IMR-90 (cell line): ENCODE results near the gene SGMS1. TPM values are rescaled to one million over a fixed set of nuclear protein-coding genes. Genes with fewer than 3 reads are reported as not detected.

Source experiments
- ATAC-seq: fragments of 200-7000 bp; cut with Tn5 transposase; 2 replicates; pipeline ENCODE4 v1.9.1; 2020; ENCODE audit warnings: low read depth, mild to moderate bottlenecking, moderate library complexity
- BruUV-seq: library from RNA; stranded (reverse); fragments of 400-500 nt; replicated peaks from 2 replicates; lab custom pipeline; 2021; lab: Mats Ljungman, UMichigan
- CTCF ChIA-PET: fragments of 300-600 bp; formaldehyde crosslinking; extraction: SDS; loops from one replicate; lab custom pipeline; 2021; ENCODE audit warnings: antibody characterized with exemption; lab: Yijun Ruan, JAX
- POLR2A ChIA-PET: fragments of 300-600 bp; sonication (Branson Sonifier 250); formaldehyde crosslinking; loops from one replicate; lab custom pipeline; 2022; ENCODE audit warnings: antibody characterized with exemption; ENCODE audit not compliant: unreplicated experiment; lab: Charles Lee
- DNase-seq: peaks from one replicate; pipeline ENCODE4 v3.0.0; 2013
- H2AFZ ChIP-seq: replicated peaks from 2 replicates; pipeline ENCODE3; 2013; ENCODE audit warnings: low read length, mild to moderate bottlenecking; ENCODE audit not compliant: poor library complexity
- H2AK5ac ChIP-seq: 2 replicates; pipeline ENCODE4 v1.6.1; 2013; ENCODE audit warnings: low read depth, low read length, inconsistent platforms
- H2AK9ac ChIP-seq: replicated peaks from 2 replicates; pipeline ENCODE3; 2013; ENCODE audit warnings: mild to moderate bottlenecking, low read depth, low read length, moderate library complexity; ENCODE audit not compliant: poor library complexity
- H2BK120ac ChIP-seq: 2 replicates; pipeline ENCODE4 v1.6.1; 2013; ENCODE audit warnings: low read depth, low read length, inconsistent platforms
- H2BK15ac ChIP-seq: 3 replicates; pipeline ENCODE4 v1.6.1; 2013; ENCODE audit warnings: low read depth, low read length, inconsistent platforms
- H2BK20ac ChIP-seq: 2 replicates; pipeline ENCODE4 v1.6.1; 2013; ENCODE audit warnings: low read depth, mild to moderate bottlenecking, inconsistent platforms, low read length, moderate library complexity
- H2BK5ac ChIP-seq: 2 replicates; pipeline ENCODE4 v1.6.1; 2013; ENCODE audit warnings: mild to moderate bottlenecking, low read depth, low read length, inconsistent platforms; ENCODE audit not compliant: poor library complexity, severe bottlenecking
- H3K14ac ChIP-seq: replicated peaks from 2 replicates; pipeline ENCODE4 v1.6.1; 2013; ENCODE audit warnings: low read depth, low read length, inconsistent platforms
- H3K18ac ChIP-seq: 2 replicates; pipeline ENCODE4 v1.6.1; 2013; ENCODE audit warnings: low read depth, low read length, control low read depth
- H3K23ac ChIP-seq: 2 replicates; pipeline ENCODE4 v1.6.1; 2013; ENCODE audit warnings: low read depth, low read length, inconsistent platforms
- H3K27ac ChIP-seq: 2 replicates; pipeline ENCODE4 v1.5.1; 2013; ENCODE audit warnings: mild to moderate bottlenecking, control low read depth, low read length; ENCODE audit not compliant: insufficient read depth
- H3K27me3 ChIP-seq: 2 replicates; pipeline ENCODE4 v1.6.1; 2013; ENCODE audit warnings: low read length; ENCODE audit not compliant: control insufficient read depth, insufficient read depth
- H3K36me3 ChIP-seq: 2 replicates; pipeline ENCODE4 v1.6.1; 2013; ENCODE audit warnings: low read length, mixed read lengths; ENCODE audit not compliant: control insufficient read depth, insufficient read depth
- H3K4ac ChIP-seq: 2 replicates; pipeline ENCODE4 v1.6.1; 2013; ENCODE audit warnings: low read depth, low read length, inconsistent platforms
- H3K4me1 ChIP-seq: 2 replicates; pipeline ENCODE4 v1.6.1; 2013; ENCODE audit warnings: low read length, mixed read lengths; ENCODE audit not compliant: control insufficient read depth, insufficient read depth
- H3K4me2 ChIP-seq: 2 replicates; pipeline ENCODE4 v1.6.1; 2013; ENCODE audit warnings: low read depth, mild to moderate bottlenecking, control low read depth, low read length, moderate library complexity
- H3K4me3 ChIP-seq: 2 replicates; pipeline ENCODE4 v1.5.1; 2013; ENCODE audit warnings: low read depth, mild to moderate bottlenecking, control low read depth, low read length, moderate library complexity; ENCODE audit not compliant: insufficient read depth
- H3K56ac ChIP-seq: 2 replicates; pipeline ENCODE4 v1.6.1; 2013; ENCODE audit warnings: low read length, inconsistent platforms; ENCODE audit not compliant: insufficient read depth; ENCODE audit errors: extremely low read depth
- H3K79me1 ChIP-seq, 2 experiments: 2 replicates each; pipeline ENCODE4 v1.6.1; 2013; ENCODE audit warnings: low read length in 2 of 2, inconsistent platforms in 1 of 2, low read depth in 1 of 2
- H3K9ac ChIP-seq: 2 replicates; pipeline ENCODE4 v1.6.1; 2013; ENCODE audit warnings: low read depth, low read length, control low read depth
- H3K9me1 ChIP-seq: 2 replicates; pipeline ENCODE4 v1.6.1; 2013; ENCODE audit warnings: low read length, inconsistent platforms; ENCODE audit not compliant: insufficient read depth
- H3K9me3 ChIP-seq: 2 replicates; pipeline ENCODE4 v1.6.1; 2013; ENCODE audit warnings: low read length; ENCODE audit not compliant: control insufficient read depth, insufficient read depth
- H4K20me1 ChIP-seq: 2 replicates; pipeline ENCODE4 v1.6.1; 2013; ENCODE audit warnings: low read length, inconsistent platforms; ENCODE audit not compliant: insufficient read depth
- H4K5ac ChIP-seq: 2 replicates; pipeline ENCODE4 v1.6.1; 2013; ENCODE audit warnings: mild to moderate bottlenecking, low read depth, low read length, control low read depth
- H4K8ac ChIP-seq, 2 experiments: 2 replicates each; pipeline ENCODE4 v1.6.1; 2013; ENCODE audit warnings: low read depth in 2 of 2, low read length in 2 of 2, control low read depth in 1 of 2, inconsistent platforms in 1 of 2
- H4K91ac ChIP-seq: 2 replicates; pipeline ENCODE4 v1.6.1; 2013; ENCODE audit warnings: low read depth, low read length, inconsistent platforms; ENCODE audit not compliant: insufficient read depth
- BHLHE40 ChIP-seq: fragments of 150-350 bp; IDR thresholded peaks from 2 replicates; pipeline ENCODE4 v1.6.1; 2016; ENCODE audit warnings: mild to moderate bottlenecking, low read depth, low read length
- CEBPB ChIP-seq: IDR thresholded peaks from 2 replicates; pipeline ENCODE4 v1.6.1; 2012; ENCODE audit warnings: low read depth, low read length, improper control_type of control experiment
- CHD1 ChIP-seq: IDR thresholded peaks from 2 replicates; pipeline ENCODE4 v1.6.1; 2012; ENCODE audit warnings: low read depth, low read length, improper control_type of control experiment
- FOS ChIP-seq: fragments of 150-350 bp; IDR thresholded peaks from 2 replicates; pipeline ENCODE4 v1.6.1; 2016; ENCODE audit warnings: low read depth, low read length
- MAFK ChIP-seq: IDR thresholded peaks from 2 replicates; pipeline ENCODE4 v1.6.1; 2012; ENCODE audit warnings: low read depth, low read length, improper control_type of control experiment
- MAZ ChIP-seq: IDR thresholded peaks from 2 replicates; pipeline ENCODE4 v1.6.1; 2012; ENCODE audit warnings: low read depth, mild to moderate bottlenecking, low read length, improper control_type of control experiment, moderate library complexity, borderline replicate concordance
- MXI1 ChIP-seq: IDR thresholded peaks from 2 replicates; pipeline ENCODE4 v1.6.1; 2012; ENCODE audit warnings: low read depth, mild to moderate bottlenecking, low read length, moderate library complexity, borderline replicate concordance
- NFE2L2 ChIP-seq: fragments of 150-350 bp; IDR thresholded peaks from 2 replicates; pipeline ENCODE4 v1.6.1; 2016; ENCODE audit warnings: low read depth, mild to moderate bottlenecking, low read length
- POLR2A ChIP-seq: IDR thresholded peaks from 2 replicates; pipeline ENCODE4 v1.6.1; 2012; ENCODE audit warnings: mild to moderate bottlenecking, low read depth, low read length
- RAD21 ChIP-seq: IDR thresholded peaks from 2 replicates; pipeline ENCODE4 v1.6.1; 2012; ENCODE audit warnings: low read length, improper control_type of control experiment
- RCOR1 ChIP-seq: IDR thresholded peaks from 2 replicates; pipeline ENCODE4 v1.6.1; 2012; ENCODE audit warnings: mild to moderate bottlenecking, low read length, improper control_type of control experiment; ENCODE audit not compliant: insufficient replicate concordance
- RFX5 ChIP-seq: IDR thresholded peaks from 2 replicates; pipeline ENCODE4 v1.8.0; 2012; ENCODE audit warnings: low read depth, mild to moderate bottlenecking, low read length, moderate library complexity
- SMC3 ChIP-seq: fragments of 150-350 bp; IDR thresholded peaks from 2 replicates; pipeline ENCODE4 v1.6.1; 2016; ENCODE audit warnings: low read depth, mild to moderate bottlenecking, antibody characterized with exemption, low read length, moderate library complexity
- WGBS, 2 experiments: methylation state at CpG; one replicate each; pipeline versions ENCODE4 v1.1.5 to v1.1.7; 2013; ENCODE audit warnings: missing lambda C conversion rate in 2 of 2; ENCODE audit not compliant: insufficient read length in 1 of 2; ENCODE audit errors: extremely low coverage in 2 of 2; 5-methylcytosine and 5-hydroxymethylcytosine counted together
- dilution Hi-C: fragments of 300-500 bp; cut with HindIII; formaldehyde crosslinking; loops from one replicate; pipeline ENCODE4 v1.14.3; 2018; ENCODE audit warnings: low sequenced_read_pairs; ENCODE audit not compliant: unreplicated experiment
- in situ Hi-C: fragments of 300-500 bp; cut with MboI; formaldehyde crosslinking; loops from 3 replicates; pipeline ENCODE4 v1.14.3; 2019; ENCODE audit warnings: low sequenced_read_pairs, inconsistent platforms, mixed read lengths
- intact Hi-C: fragments of 100-400 bp; cut with micrococcal nuclease; formaldehyde crosslinking; loops from 2 replicates; pipeline ENCODE4 v1.10.0; 2022
- polyA plus RNA-seq, 3 experiments: library from polyadenylated mRNA; depleted of rRNA; stranded (reverse); fragments of >200 nt; gene quantifications; 2 replicates each; pipeline ENCODE4 v1.2.3, GENCODE V29; 2012; ENCODE audit warnings: low replicate concordance in 1 of 3
- total RNA-seq: library from RNA; depleted of rRNA; stranded (reverse); fragments of >200 nt; gene quantifications from 2 replicates; pipeline ENCODE4 v1.2.3, GENCODE V29; 2012
- TF ChIP-seq, protein P1 (sequence below): conservative IDR thresholded peaks from 2 replicates; pipeline ENCODE4 v1.5.1; 2012; ENCODE audit warnings: mild to moderate bottlenecking, low read depth, low read length, improper control_type of control experiment
- TF ChIP-seq, protein P2 (sequence below): fragments of 150-350 bp; IDR thresholded peaks from 2 replicates; pipeline ENCODE4 v1.6.1; 2016; ENCODE audit warnings: low read depth, mild to moderate bottlenecking, low read length, moderate library complexity, borderline replicate concordance
- TF ChIP-seq, protein P3 (sequence below): fragments of 150-350 bp; IDR thresholded peaks from 2 replicates; pipeline ENCODE4 v1.6.1; 2017; ENCODE audit warnings: mild to moderate bottlenecking, antibody characterized with exemption, low read length, low read depth

The SGMS1 gene
- total and polyA plus RNA-seq, 2 of the 4 experiments (the other 2 are of a cell fraction) = 9.8 to 30.8 TPM

DNA sequence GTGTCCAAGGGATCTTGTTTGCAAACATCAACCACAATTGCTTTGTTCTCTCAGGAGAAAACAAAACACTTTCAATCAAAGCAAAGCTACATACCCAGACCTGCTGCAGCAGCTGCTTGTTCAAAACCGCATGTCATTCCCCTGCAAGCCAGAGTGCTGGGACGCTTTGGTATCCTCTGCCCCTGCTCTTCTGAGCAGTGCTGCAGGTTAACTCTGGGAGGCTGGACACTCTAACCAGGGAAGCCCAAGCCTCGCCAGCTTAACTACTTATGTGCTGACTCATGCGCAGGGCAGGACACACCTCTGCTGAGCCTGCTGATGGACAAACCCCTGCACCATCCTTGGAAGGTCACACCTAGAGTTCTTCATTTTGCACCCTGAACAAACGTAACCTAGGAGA is 344.3 kb downstream of the SGMS1 start:
- no peak overlapping the region for H2BK20ac ChIP-seq
- intact Hi-C loops = no loop called here
- H3K27me3 ChIP-seq = peaks cover 34% of the 10 kb centered on the region
- in situ Hi-C loops = no loop called here
- H3K9me3 ChIP-seq = no peaks in the 10 kb centered on the region
- no peak overlapping the region for H2BK15ac ChIP-seq
- BruUV-seq = no TSS peak
- H3K4me1 ChIP-seq = no peaks in the 10 kb centered on the region
- no peak overlapping the region for H3K14ac ChIP-seq
- no peak overlapping the region for H4K5ac ChIP-seq
- H3K23ac ChIP-seq = no peak overlapping the region
- no peak overlapping the region for H2BK120ac ChIP-seq
- H3K9me1 ChIP-seq = no peaks in the 10 kb centered on the region
- no peak overlapping the region for H3K27ac ChIP-seq
- H3K4ac ChIP-seq = no peak overlapping the region
- dilution Hi-C loops = no loop called here
- H3K56ac ChIP-seq = no peak overlapping the region
- no peak overlapping the region for H2AK9ac ChIP-seq
- CTCF ChIA-PET = no interaction called here
- DNase-seq (no peak), ATAC-seq (0 out of 2 replicates have a peak, but pooled peaks have one; percentile 35)
- no peaks in the 10 kb centered on the region for H3K36me3 ChIP-seq
- no peak overlapping the region for H2AFZ ChIP-seq
- no peak overlapping the region for H3K18ac ChIP-seq
- TF ChIP-seq NFE2L2 (no peak), CHD1 (no peak), CEBPB (no peak), MAZ (no peak), RCOR1 (no peak), MAFK (no peak), RAD21 (no peak), POLR2A (no peak), MXI1 (no peak), SMC3 (no peak), RFX5 (no peak), FOS (no peak), BHLHE40 (no peak)
- TF ChIP-seq, protein P1, sequence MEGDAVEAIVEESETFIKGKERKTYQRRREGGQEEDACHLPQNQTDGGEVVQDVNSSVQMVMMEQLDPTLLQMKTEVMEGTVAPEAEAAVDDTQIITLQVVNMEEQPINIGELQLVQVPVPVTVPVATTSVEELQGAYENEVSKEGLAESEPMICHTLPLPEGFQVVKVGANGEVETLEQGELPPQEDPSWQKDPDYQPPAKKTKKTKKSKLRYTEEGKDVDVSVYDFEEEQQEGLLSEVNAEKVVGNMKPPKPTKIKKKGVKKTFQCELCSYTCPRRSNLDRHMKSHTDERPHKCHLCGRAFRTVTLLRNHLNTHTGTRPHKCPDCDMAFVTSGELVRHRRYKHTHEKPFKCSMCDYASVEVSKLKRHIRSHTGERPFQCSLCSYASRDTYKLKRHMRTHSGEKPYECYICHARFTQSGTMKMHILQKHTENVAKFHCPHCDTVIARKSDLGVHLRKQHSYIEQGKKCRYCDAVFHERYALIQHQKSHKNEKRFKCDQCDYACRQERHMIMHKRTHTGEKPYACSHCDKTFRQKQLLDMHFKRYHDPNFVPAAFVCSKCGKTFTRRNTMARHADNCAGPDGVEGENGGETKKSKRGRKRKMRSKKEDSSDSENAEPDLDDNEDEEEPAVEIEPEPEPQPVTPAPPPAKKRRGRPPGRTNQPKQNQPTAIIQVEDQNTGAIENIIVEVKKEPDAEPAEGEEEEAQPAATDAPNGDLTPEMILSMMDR = no peak
- TF ChIP-seq, protein P2, sequence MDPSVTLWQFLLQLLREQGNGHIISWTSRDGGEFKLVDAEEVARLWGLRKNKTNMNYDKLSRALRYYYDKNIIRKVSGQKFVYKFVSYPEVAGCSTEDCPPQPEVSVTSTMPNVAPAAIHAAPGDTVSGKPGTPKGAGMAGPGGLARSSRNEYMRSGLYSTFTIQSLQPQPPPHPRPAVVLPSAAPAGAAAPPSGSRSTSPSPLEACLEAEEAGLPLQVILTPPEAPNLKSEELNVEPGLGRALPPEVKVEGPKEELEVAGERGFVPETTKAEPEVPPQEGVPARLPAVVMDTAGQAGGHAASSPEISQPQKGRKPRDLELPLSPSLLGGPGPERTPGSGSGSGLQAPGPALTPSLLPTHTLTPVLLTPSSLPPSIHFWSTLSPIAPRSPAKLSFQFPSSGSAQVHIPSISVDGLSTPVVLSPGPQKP = no peak
- TF ChIP-seq, protein P3, sequence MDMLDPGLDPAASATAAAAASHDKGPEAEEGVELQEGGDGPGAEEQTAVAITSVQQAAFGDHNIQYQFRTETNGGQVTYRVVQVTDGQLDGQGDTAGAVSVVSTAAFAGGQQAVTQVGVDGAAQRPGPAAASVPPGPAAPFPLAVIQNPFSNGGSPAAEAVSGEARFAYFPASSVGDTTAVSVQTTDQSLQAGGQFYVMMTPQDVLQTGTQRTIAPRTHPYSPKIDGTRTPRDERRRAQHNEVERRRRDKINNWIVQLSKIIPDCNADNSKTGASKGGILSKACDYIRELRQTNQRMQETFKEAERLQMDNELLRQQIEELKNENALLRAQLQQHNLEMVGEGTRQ = no peak
- POLR2A ChIA-PET = no interaction called here
- H4K91ac ChIP-seq = no peak overlapping the region
- no peak overlapping the region for H2AK5ac ChIP-seq
- H3K79me1 ChIP-seq = no peaks in the 10 kb centered on the region
- no peak overlapping the region for H3K4me2 ChIP-seq
- no peak overlapping the region for H3K4me3 ChIP-seq
- 17% methylated on average over 1 of the region's 5 CpGs; no CpG with 5 or more reads in 1 of the 2 experiments for WGBS, 2 experiments
- H3K9ac ChIP-seq = no peak overlapping the region
- no peak overlapping the region for H2BK5ac ChIP-seq
- H4K8ac ChIP-seq = no peak overlapping the region
- H4K20me1 ChIP-seq = no peaks in the 10 kb centered on the region
